22Rv1 (cell line): ENCODE data around the gene AGR2.

Experiments used
- ZFX ChIP-seq: fragments of 450-650 bp; IDR thresholded peaks from 2 replicates; pipeline ENCODE4 v1.6.1; 2017; ENCODE audit warnings: antibody characterized with exemption, borderline replicate concordance
- TF ChIP-seq, protein P1 (sequence below): fragments of 450-650 bp; IDR thresholded peaks from 2 replicates; pipeline ENCODE4 v1.5.1; 2017; ENCODE audit warnings: mild to moderate bottlenecking

- TF ChIP-seq, protein P1, sequence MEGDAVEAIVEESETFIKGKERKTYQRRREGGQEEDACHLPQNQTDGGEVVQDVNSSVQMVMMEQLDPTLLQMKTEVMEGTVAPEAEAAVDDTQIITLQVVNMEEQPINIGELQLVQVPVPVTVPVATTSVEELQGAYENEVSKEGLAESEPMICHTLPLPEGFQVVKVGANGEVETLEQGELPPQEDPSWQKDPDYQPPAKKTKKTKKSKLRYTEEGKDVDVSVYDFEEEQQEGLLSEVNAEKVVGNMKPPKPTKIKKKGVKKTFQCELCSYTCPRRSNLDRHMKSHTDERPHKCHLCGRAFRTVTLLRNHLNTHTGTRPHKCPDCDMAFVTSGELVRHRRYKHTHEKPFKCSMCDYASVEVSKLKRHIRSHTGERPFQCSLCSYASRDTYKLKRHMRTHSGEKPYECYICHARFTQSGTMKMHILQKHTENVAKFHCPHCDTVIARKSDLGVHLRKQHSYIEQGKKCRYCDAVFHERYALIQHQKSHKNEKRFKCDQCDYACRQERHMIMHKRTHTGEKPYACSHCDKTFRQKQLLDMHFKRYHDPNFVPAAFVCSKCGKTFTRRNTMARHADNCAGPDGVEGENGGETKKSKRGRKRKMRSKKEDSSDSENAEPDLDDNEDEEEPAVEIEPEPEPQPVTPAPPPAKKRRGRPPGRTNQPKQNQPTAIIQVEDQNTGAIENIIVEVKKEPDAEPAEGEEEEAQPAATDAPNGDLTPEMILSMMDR, result no peak
- no peak for TF ChIP-seq ZFX
Observed at GRCh38 chr7:16826060-16826459, 21.3 kb upstream of the AGR2 start.
